Pericardium fibroblast (primary cell): ENCODE results near the gene PRDM12. TPM values are rescaled to one million over a fixed set of nuclear protein-coding genes. Genes with fewer than 3 reads are reported as not detected.

Source experiments
- total RNA-seq: library from RNA; depleted of rRNA; stranded (reverse); fragments of >200 nt; gene quantifications from 2 replicates; pipeline ENCODE4 v1.2.3, GENCODE V29; 2015

Gene PRDM12
- 0.12 TPM in 1 of 2 replicates, not detected in the other for total RNA-seq

DNA sequence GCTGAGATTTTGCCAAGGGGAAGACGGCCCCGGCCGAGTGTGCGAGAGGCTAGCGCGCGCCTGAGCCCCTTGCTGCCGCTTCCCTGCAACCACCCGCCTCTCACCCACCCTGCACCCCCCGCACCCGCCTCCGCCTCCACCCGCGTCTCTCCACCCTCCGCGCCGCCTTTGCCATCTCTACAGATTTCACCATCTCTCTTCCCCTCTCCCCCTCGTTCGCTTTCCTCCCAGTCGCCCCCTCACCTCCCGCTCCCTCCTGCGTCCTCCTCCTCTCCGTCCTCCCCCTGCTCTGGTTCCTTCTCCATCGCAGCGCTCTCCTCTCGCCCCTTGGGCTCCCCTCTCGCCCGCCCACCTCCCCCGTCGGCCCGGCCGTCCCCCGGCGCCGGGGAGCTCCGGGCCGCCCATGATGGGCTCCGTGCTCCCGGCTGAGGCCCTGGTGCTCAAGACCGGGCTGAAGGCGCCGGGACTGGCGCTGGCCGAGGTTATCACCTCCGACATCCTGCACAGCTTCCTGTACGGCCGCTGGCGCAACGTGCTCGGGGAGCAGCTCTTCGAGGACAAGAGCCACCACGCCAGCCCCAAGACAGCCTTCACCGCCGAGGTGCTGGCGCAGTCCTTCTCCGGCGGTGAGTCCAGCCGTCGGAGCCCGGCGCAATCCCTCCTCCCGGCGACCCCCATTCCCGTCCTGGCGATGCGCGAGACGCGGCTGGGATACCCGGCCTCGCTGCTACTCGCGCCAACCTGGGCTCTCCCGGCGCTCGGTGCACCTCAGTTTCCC lies at the start of gene PRDM12:
PRDM12 (plus strand) TSS at position 344 of the 778 bp plus-strand sequence; CDS start at position 404, 60 bp downstream.

DNA sequence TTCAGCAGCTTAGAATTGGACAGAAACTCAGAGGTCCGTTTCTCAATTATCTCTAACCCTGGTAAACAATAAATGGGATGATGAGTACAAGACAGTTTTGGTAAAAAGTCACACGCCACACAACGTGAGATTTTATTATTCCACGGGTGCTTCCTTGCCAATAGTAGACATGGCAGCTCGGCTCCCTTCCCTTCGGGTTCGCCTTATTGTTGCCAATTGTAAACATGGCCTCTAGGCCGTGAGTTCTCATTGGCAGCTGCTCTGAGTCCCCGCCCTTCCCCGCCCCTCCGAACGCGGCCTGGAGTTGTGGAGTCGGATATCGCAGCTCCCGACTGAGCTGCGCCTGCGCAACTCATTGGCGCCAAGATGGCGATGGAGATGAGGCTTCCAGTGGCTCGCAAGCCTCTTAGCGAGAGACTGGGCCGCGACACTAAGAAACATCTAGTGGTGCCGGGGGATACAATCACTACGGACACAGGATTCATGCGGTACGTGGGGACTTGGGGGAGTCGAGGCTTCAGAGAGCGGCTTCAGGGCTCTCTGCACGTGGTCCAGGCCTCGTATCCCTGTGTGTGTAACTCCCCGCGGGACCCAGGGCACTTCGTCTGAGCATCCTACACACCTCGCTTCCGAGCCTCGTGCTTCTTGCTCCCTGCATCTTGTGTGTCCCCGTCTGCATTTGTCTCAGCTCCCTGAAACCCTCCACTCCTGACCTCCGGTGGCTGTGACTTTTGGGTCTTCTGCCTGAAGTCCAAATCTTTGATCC lies 29.2 kb downstream of the PRDM12 start, which contains the start of gene EXOSC2:
EXOSC2 (plus strand) TSS at position 355 of the 766 bp plus-strand sequence; CDS start at position 367, 12 bp downstream.

Other genes starting within 250 kb of the PRDM12 start
- 273 and 384 TPM in 2 replicates for gene ASS1, start 219.6 kb upstream of the PRDM12 start, total RNA-seq
- 26.2 and 27.8 TPM in 2 replicates for gene FUBP3, start 85.0 kb upstream of the PRDM12 start, total RNA-seq
- 18.3 and 22.3 TPM in 2 replicates for gene EXOSC2, start 29.2 kb downstream of the PRDM12 start, total RNA-seq
- 47.7 and 59.8 TPM in 2 replicates for gene ABL1, start 170.7 kb downstream of the PRDM12 start, total RNA-seq
- gene QRFP, start 232.2 kb downstream of the PRDM12 start, total RNA-seq, result not detected in 2 replicates